Measurements from ENCODE around the gene MED22. TPM values are rescaled to one million over a fixed set of nuclear protein-coding genes. Genes with fewer than 3 reads are reported as not detected.
"Not testable (repeated sequence)": the region's sequence is repeated elsewhere in the genome, so short reads cannot be mapped to it uniquely, and the experiment has no call there.

MED22 gene
- total RNA-seq (29.3 TPM), polyA plus RNA-seq (10 to 100 TPM in 3 of 4 donors, 1 to 10 TPM in 1; 7.3 to 16.2 (median 11.1) TPM)

DNA sequence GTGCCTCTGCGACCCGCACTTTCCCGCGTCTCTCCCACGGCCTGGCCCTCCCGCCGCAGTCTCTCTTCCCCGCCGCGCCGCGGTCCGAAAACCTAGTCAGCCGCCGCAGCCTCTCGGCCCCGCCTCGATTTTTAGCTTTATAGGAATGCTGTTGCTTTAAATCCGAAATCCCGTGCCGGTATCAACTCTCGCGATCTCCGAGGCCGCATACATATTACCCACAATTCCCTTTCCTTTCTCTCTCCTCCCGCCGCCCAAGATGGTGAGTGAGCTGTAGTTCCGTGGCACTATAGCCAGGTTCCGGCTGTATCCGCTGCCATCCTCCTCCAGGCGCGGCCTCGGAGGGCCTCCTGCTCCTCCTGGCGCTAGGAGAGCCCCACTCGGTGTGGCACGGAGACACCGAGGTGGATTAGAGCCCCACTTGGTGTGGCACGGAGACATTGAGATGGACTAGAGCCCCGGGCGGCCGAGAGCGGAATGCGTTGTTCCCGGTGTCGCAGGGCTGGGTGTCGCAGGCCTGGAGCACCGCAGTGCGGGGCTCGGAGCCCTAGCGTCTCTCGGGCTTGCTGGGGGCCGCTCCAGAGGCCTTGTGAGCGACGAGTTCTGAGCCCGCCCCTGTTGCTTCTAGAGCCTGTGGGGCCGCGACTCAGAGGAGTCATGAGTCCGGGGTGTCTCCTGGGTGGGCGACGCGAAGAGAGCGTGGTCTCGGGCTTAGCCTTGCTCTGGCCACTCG is at the start of gene MED22, which contains the start of gene RPL7A:
Gene MED22, minus strand, starts transcription at position 147 of the 733 bp plus-strand sequence. CDS start 1,469 bp downstream, outside the sequence.
Gene RPL7A, plus strand, starts transcription at position 234 of the 733 bp plus-strand sequence. Its CDS starts 26 bp downstream, at position 260.
- peak within 1 kb of the TSS; percentile 89 for H3K27ac ChIP-seq (ENCODE audit: insufficient read depth, low read length, poor library complexity, severe bottlenecking)
- ATAC-seq (ENCODE audit: low read depth in 2 of 2): peak; percentile 93 to 94
- Mint-ChIP-seq H3K27me3 (no peaks in the 10 kb centered on the region), H3K4me1 (peaks cover 0 to 39% (median 27%) of the 10 kb centered on the region in 4 donors), H3K36me3 (peaks cover 28% of the 10 kb centered on the region), H3K9me3 (no peaks in the 10 kb centered on the region), H3K27ac (peak within 1 kb of the TSS; percentile 96 to 100 (median 98)), H3K4me3 (peak within 1 kb of the TSS; percentile 95 to 100 (median 98))
- H3K36me3 ChIP-seq (ENCODE audit: control insufficient read depth, insufficient read depth, low read length): peaks cover 56% of the 10 kb centered on the region
- H3K27me3 ChIP-seq (ENCODE audit: control insufficient read depth, insufficient read depth, low read length): no peaks in the 10 kb centered on the region
- peak; percentile 88 to 97 (median 95) for DNase-seq
- peaks cover 31% of the 10 kb centered on the region for H3K4me1 ChIP-seq (ENCODE audit: control insufficient read depth, insufficient read depth, low read length, poor library complexity, severe bottlenecking)
- peak within 1 kb of the TSS; percentile 76 for H3K4me3 ChIP-seq (ENCODE audit: low read depth, low read length)
- H3K9me3 ChIP-seq (ENCODE audit: control insufficient read depth in 2 of 2, low read length in 2 of 2): no peaks in the 10 kb centered on the region

DNA sequence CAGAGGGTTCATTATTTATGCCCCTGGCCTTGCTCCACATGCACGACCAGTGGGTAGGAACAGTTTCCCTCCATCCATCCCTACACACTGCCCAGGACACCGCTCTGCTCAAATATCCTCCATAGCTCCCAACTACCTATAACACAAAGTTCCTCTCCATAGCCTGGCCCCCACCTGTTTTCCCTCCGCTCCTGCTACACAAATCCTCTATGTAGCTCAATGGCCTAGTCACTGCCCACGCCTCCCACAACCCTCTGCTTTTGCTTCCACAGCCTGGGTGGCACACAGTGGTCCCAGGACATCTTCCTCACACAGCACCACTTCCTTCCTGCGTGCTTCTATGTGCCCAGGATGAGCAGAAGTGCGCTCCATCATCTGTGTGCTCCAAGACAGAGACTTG is 49.4 kb upstream of the MED22 start:
- no peaks in the 10 kb centered on the region for H3K27me3 ChIP-seq (ENCODE audit: control insufficient read depth, insufficient read depth, low read length)
- Mint-ChIP-seq H3K27me3 (peaks cover 4% of the 10 kb centered on the region), H3K4me3 (no peak overlapping the region), H3K36me3 (no peaks in the 10 kb centered on the region), H3K9me3 (no peaks in the 10 kb centered on the region), H3K27ac (peak overlapping the region in 1 of 3 donors; percentile 78), H3K4me1 (peaks cover 0 to 4% (median 0%) of the 10 kb centered on the region in 4 donors)
- H3K27ac ChIP-seq (ENCODE audit: insufficient read depth, low read length, poor library complexity, severe bottlenecking): no peak overlapping the region
- H3K9me3 ChIP-seq (ENCODE audit: control insufficient read depth in 2 of 2, low read length in 2 of 2): no peaks in the 10 kb centered on the region
- no peaks in the 10 kb centered on the region for H3K4me1 ChIP-seq (ENCODE audit: control insufficient read depth, insufficient read depth, low read length, poor library complexity, severe bottlenecking)
- no peaks in the 10 kb centered on the region for H3K36me3 ChIP-seq (ENCODE audit: control insufficient read depth, insufficient read depth, low read length)
- no peak overlapping the region for H3K4me3 ChIP-seq (ENCODE audit: low read depth, low read length)
- DNase-seq (no peak), ATAC-seq (ENCODE audit: low read depth in 2 of 2) (no peak)

DNA sequence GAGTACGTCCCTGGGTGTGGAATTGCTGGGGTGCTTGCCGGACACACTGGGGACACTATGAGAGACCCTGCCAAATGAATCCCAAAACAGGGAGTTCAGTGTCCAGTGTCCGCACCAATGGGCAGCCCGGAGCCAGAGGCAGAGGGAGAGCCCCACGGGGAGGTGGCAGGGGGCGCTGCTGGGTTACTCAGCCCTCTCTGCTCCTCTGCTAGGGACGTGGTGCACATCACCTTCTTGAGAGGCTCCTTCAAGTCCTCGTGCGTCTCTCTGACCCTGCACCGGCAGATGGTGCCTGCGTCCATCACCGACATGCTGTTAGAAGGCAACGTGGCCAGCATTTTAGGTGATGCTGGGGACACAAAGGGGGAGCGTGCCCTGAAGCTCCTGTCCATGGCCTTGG is 49.0 kb upstream of the MED22 start:
- Mint-ChIP-seq H3K27ac (no peak overlapping the region), H3K27me3 (peaks cover 4% of the 10 kb centered on the region), H3K9me3 (no peaks in the 10 kb centered on the region), H3K4me3 (no peak overlapping the region), H3K36me3 (no peaks in the 10 kb centered on the region), H3K4me1 (peaks cover 0 to 4% (median 0%) of the 10 kb centered on the region in 4 donors)
- ATAC-seq (ENCODE audit: low read depth in 2 of 2) (no peak), DNase-seq (no peak)
- Histone ChIP-seq H3K27me3 (ENCODE audit: control insufficient read depth, insufficient read depth, low read length) (no peaks in the 10 kb centered on the region), H3K9me3 (ENCODE audit: control insufficient read depth in 2 of 2, low read length in 2 of 2) (no peaks in the 10 kb centered on the region), H3K27ac (ENCODE audit: insufficient read depth, low read length, poor library complexity, severe bottlenecking) (no peak overlapping the region), H3K4me3 (ENCODE audit: low read depth, low read length) (no peak overlapping the region), H3K4me1 (ENCODE audit: control insufficient read depth, insufficient read depth, low read length, poor library complexity, severe bottlenecking) (no peaks in the 10 kb centered on the region), H3K36me3 (ENCODE audit: control insufficient read depth, insufficient read depth, low read length) (no peaks in the 10 kb centered on the region)

DNA sequence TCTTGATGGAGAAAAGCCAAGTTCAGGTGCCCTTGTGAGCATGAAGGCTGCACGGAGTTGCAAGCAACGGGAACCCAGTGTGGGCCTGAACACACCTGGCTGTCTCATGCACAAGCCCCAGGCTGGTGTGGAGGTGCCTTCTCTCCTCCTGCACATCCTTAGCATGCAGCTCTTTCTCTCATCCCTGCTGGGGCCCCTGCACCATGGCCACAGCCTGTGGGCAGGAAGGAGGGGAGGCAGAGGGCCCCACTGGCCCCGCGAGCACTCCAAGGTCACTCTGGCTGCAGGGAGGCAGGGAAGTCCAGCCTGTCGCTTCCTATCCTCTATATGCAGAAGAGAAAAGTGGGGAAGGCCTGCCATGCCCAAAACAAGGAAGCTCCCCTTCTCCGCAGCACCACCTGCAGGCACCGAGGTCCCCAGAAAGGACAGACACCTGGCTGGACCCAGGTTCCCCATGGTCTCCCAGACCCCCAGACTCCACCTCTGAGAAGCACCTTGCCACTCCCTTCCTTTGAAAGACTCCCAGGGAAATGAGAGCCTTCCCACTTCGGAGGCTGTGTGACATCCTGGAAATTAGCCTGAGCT is 46.8 kb upstream of the MED22 start:
- ATAC-seq (ENCODE audit: low read depth in 2 of 2): no peak
- H3K9me3 ChIP-seq (ENCODE audit: control insufficient read depth in 2 of 2, low read length in 2 of 2): no peaks in the 10 kb centered on the region
- H3K4me3 Mint-ChIP-seq: no peak overlapping the region
- peaks cover 0 to 4% (median 0%) of the 10 kb centered on the region in 4 donors for H3K4me1 Mint-ChIP-seq
- H3K27ac ChIP-seq (ENCODE audit: insufficient read depth, low read length, poor library complexity, severe bottlenecking): no peak overlapping the region
- no peak overlapping the region for H3K27ac Mint-ChIP-seq
- no peak for DNase-seq
- no peak overlapping the region for H3K4me3 ChIP-seq (ENCODE audit: low read depth, low read length)
- H3K36me3 Mint-ChIP-seq: no peaks in the 10 kb centered on the region
- H3K9me3 Mint-ChIP-seq: no peaks in the 10 kb centered on the region
- H3K27me3 ChIP-seq (ENCODE audit: control insufficient read depth, insufficient read depth, low read length): no peaks in the 10 kb centered on the region
- H3K27me3 Mint-ChIP-seq: peaks cover 4% of the 10 kb centered on the region
- no peaks in the 10 kb centered on the region for H3K4me1 ChIP-seq (ENCODE audit: control insufficient read depth, insufficient read depth, low read length, poor library complexity, severe bottlenecking)
- H3K36me3 ChIP-seq (ENCODE audit: control insufficient read depth, insufficient read depth, low read length): no peaks in the 10 kb centered on the region

DNA sequence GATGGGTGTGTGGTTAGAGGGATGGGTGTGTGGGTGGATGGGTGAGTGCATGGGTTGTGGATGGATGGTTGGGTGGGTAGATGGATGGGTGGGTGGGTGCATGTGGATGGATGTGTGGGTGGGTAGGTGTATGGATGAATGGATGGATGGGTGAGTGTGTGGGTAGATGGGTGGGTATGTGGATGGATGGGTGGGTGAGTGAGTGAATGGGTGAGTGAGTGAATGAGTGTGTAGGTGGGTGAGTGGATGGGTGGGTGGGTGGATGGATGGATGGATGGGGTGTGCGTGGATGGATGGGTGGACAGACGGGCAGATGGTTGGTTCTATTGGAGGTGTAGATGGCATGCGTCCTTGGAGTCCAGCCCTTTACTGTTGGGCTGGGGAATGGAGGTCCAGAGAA is 45.5 kb upstream of the MED22 start:
- Mint-ChIP-seq H3K36me3 (no peaks in the 10 kb centered on the region), H3K4me1 (peaks cover 0 to 4% (median 0%) of the 10 kb centered on the region in 4 donors), H3K9me3 (peaks cover 0 to 1% (median 0%) of the 10 kb centered on the region in 7 donors), H3K27me3 (peaks cover 4% of the 10 kb centered on the region), H3K27ac (no peak overlapping the region), H3K4me3 (no peak overlapping the region)
- DNase-seq: no peak
- Histone ChIP-seq H3K27me3 (ENCODE audit: control insufficient read depth, insufficient read depth, low read length) (no peaks in the 10 kb centered on the region), H3K4me3 (ENCODE audit: low read depth, low read length) (no peak overlapping the region), H3K4me1 (ENCODE audit: control insufficient read depth, insufficient read depth, low read length, poor library complexity, severe bottlenecking) (no peaks in the 10 kb centered on the region), H3K27ac (ENCODE audit: insufficient read depth, low read length, poor library complexity, severe bottlenecking) (no peak overlapping the region), H3K9me3 (ENCODE audit: control insufficient read depth in 2 of 2, low read length in 2 of 2) (no peaks in the 10 kb centered on the region), H3K36me3 (ENCODE audit: control insufficient read depth, insufficient read depth, low read length) (no peaks in the 10 kb centered on the region)
- no peak for ATAC-seq (ENCODE audit: low read depth in 2 of 2)

DNA sequence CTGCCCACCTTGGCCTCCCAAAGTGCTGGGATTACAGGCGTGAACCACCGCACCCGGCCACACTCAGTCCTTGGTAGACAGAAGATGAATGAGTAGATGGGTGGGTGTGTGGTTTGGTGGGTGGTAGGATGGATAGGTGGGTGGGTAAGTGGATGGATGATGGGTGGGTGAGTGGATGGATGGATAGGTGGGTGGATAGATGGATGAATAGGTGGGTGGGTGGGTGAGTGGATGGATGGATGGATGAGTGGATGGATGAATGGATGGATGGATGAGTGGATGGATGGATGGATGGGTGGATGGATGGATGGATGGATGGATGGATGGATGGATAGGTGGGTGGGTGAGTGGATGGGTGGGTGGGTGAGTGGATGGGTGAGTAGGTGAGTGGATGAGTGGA is 44.4 kb upstream of the MED22 start:
- not testable (repeated sequence) for H3K9me3 Mint-ChIP-seq; DNase-seq; H3K4me3 ChIP-seq (ENCODE audit: low read depth, low read length); H3K27ac ChIP-seq (ENCODE audit: insufficient read depth, low read length, poor library complexity, severe bottlenecking); H3K4me1 ChIP-seq (ENCODE audit: control insufficient read depth, insufficient read depth, low read length, poor library complexity, severe bottlenecking); H3K27ac Mint-ChIP-seq; H3K4me1 Mint-ChIP-seq; ATAC-seq (ENCODE audit: low read depth in 2 of 2); H3K9me3 ChIP-seq (ENCODE audit: control insufficient read depth in 2 of 2, low read length in 2 of 2); H3K27me3 Mint-ChIP-seq; H3K36me3 Mint-ChIP-seq; H3K27me3 ChIP-seq (ENCODE audit: control insufficient read depth, insufficient read depth, low read length); H3K36me3 ChIP-seq (ENCODE audit: control insufficient read depth, insufficient read depth, low read length); H3K4me3 Mint-ChIP-seq

DNA sequence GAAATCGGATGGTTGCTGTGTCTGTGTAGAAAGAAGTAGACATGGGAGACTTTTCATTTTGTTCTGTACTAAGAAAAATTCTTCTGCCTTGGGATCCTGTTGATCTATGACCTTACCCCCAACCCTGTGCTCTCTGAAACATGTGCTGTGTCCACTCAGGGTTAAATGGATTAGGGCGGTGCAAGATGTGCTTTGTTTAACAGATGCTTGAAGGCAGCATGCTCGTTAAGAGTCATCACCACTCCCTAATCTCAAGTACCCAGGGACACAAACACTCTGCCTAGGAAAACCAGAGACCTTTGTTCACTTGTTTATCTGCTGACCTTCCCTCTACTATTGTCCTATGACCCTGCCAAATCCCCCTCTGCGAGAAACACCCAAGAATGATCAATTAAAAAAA is 43.5 kb upstream of the MED22 start:
- not testable (repeated sequence) for H3K9me3 ChIP-seq (ENCODE audit: control insufficient read depth in 2 of 2, low read length in 2 of 2); H3K4me1 ChIP-seq (ENCODE audit: control insufficient read depth, insufficient read depth, low read length, poor library complexity, severe bottlenecking); H3K4me3 ChIP-seq (ENCODE audit: low read depth, low read length); H3K27me3 ChIP-seq (ENCODE audit: control insufficient read depth, insufficient read depth, low read length); H3K36me3 ChIP-seq (ENCODE audit: control insufficient read depth, insufficient read depth, low read length); H3K4me1 Mint-ChIP-seq; H3K36me3 Mint-ChIP-seq; H3K27me3 Mint-ChIP-seq; H3K27ac Mint-ChIP-seq; ATAC-seq (ENCODE audit: low read depth in 2 of 2); H3K27ac ChIP-seq (ENCODE audit: insufficient read depth, low read length, poor library complexity, severe bottlenecking); DNase-seq; H3K4me3 Mint-ChIP-seq; H3K9me3 Mint-ChIP-seq

Data from CD4-positive, CD25-positive, alpha-beta regulatory T cell (primary cell).